Mammary epithelial cell (primary cell): ENCODE measurements around the gene TMEM209.

ENCODE experiments used
- CTCF ChIP-seq, 2 donors: IDR thresholded peaks in 1 of 2; conservative IDR thresholded peaks in 1 of 2; 2 replicates each; pipeline ENCODE4 v1.5.1; 2011 to 2012; ENCODE audit warnings: inconsistent platforms in 2 of 2, low read length in 2 of 2, mild to moderate bottlenecking in 2 of 2, control low read depth in 1 of 2, low read depth in 1 of 2; ENCODE audit not compliant: insufficient read depth in 1 of 2; ENCODE audit errors: extremely low read depth in 1 of 2
- EZH2 ChIP-seq: IDR thresholded peaks from 2 replicates; pipeline ENCODE4 v1.6.1; 2012; ENCODE audit warnings: low read length, inconsistent platforms, borderline replicate concordance

- TF ChIP-seq CTCF (conservative IDR thresholded peaks at IDR 0.05 in 1 of 2, IDR thresholded peaks at IDR 0.05 in 1 of 2; ENCODE audit: extremely low read depth in 1 of 2, insufficient read depth in 1 of 2, low read depth in 1 of 2, low read length in 2 of 2) (no peak), EZH2 (no peak)
Measured at GRCh38 chr7:130149281-130150139, 55.7 kb downstream of the TMEM209 start.
